PC-3 (cell line): ENCODE data around the gene CRELD2. TPM values are rescaled to one million over a fixed set of nuclear protein-coding genes. Genes with fewer than 3 reads are reported as not detected.

ENCODE experiments used
- ATAC-seq: fragments of 200-7000 bp; cut with Tn5 transposase; 2 replicates; pipeline ENCODE4 v1.9.1; 2020; ENCODE audit warnings: mild to moderate bottlenecking, moderate library complexity
- BruUV-seq: library from RNA; stranded (reverse); fragments of 400-500 nt; replicated peaks from 2 replicates; lab custom pipeline; 2021; lab: Mats Ljungman, UMichigan
- CTCF ChIA-PET: fragments of 300-600 bp; sonication (Branson Sonifier 250); formaldehyde crosslinking; loops from one replicate; lab custom pipeline; 2022; ENCODE audit warnings: antibody characterized with exemption; lab: Charles Lee
- POLR2A ChIA-PET: fragments of 300-600 bp; sonication (Branson Sonifier 250); formaldehyde crosslinking; loops from one replicate; lab custom pipeline; 2022; ENCODE audit warnings: antibody characterized with exemption; ENCODE audit not compliant: unreplicated experiment; lab: Charles Lee
- DNase-seq: peaks from one replicate; pipeline ENCODE4 v3.0.0-alpha.2; 2015
- H2AFZ ChIP-seq: fragments of 300-600 bp; sonication (generic); 2 replicates; pipeline ENCODE4 v1.6.0; 2016; ENCODE audit warnings: antibody characterized with exemption, low read length
- H3F3A ChIP-seq: fragments of 300-600 bp; sonication (generic); one replicate; pipeline ENCODE4 v1.6.0; 2017; ENCODE audit warnings: antibody characterized with exemption, low read length, control low read depth, mild to moderate bottlenecking; ENCODE audit not compliant: unreplicated experiment
- H3K27ac ChIP-seq: fragments of 300-600 bp; sonication (generic); 2 replicates; pipeline ENCODE4 v1.5.1; 2016; ENCODE audit warnings: mild to moderate bottlenecking, low read length
- H3K27me3 ChIP-seq: fragments of 300-600 bp; sonication (generic); 2 replicates; pipeline ENCODE4 v1.6.1; 2016; ENCODE audit warnings: low read length, mixed read lengths
- H3K36me3 ChIP-seq: fragments of 300-600 bp; sonication (generic); 2 replicates; pipeline ENCODE4 v1.6.1; 2016; ENCODE audit warnings: low read depth, mixed run types, low read length, mixed read lengths
- H3K4me1 ChIP-seq: fragments of 300-600 bp; sonication (generic); 2 replicates; pipeline ENCODE4 v1.5.1; 2016; ENCODE audit warnings: low read length; ENCODE audit not compliant: insufficient read depth
- H3K4me2 ChIP-seq: fragments of 300-600 bp; sonication (generic); 2 replicates; pipeline ENCODE4 v1.6.0; 2016; ENCODE audit warnings: low read length
- H3K4me3 ChIP-seq: fragments of 300-600 bp; sonication (generic); 2 replicates; pipeline ENCODE4 v1.5.1; 2016; ENCODE audit warnings: mild to moderate bottlenecking, low read length, mixed read lengths
- H3K79me2 ChIP-seq: fragments of 300-600 bp; sonication (generic); 2 replicates; pipeline ENCODE4 v1.6.1; 2017; ENCODE audit warnings: low read length, mixed read lengths
- H3K9ac ChIP-seq: fragments of 300-600 bp; sonication (generic); 2 replicates; pipeline ENCODE4 v1.6.0; 2016; ENCODE audit warnings: mild to moderate bottlenecking, low read length
- H3K9me2 ChIP-seq: fragments of 300-600 bp; sonication (generic); replicated peaks from 2 replicates; pipeline ENCODE4 v1.6.1; 2016; ENCODE audit warnings: mixed run types, low read length, mixed read lengths
- H3K9me3 ChIP-seq: fragments of 300-600 bp; sonication (generic); 2 replicates; pipeline ENCODE4 v1.6.1; 2016; ENCODE audit warnings: low read length, mixed read lengths
- H4K20me1 ChIP-seq: fragments of 300-600 bp; sonication (generic); 2 replicates; pipeline ENCODE4 v1.6.1; 2016; ENCODE audit warnings: low read length, mixed read lengths
- EZH2 ChIP-seq: fragments of 300-600 bp; sonication (generic); IDR thresholded peaks from one replicate; pipeline ENCODE4 v1.6.1; 2017; ENCODE audit warnings: antibody characterized with exemption, mild to moderate bottlenecking, low read length; ENCODE audit not compliant: unreplicated experiment
- EZH2phosphoT487 ChIP-seq: fragments of 300-600 bp; sonication (generic); IDR thresholded peaks from 2 replicates; pipeline ENCODE4 v1.6.1; 2018; ENCODE audit warnings: mild to moderate bottlenecking, antibody characterized with exemption, low read length, borderline replicate concordance
- intact Hi-C: fragments of 100-400 bp; cut with micrococcal nuclease; formaldehyde crosslinking; loops from 2 replicates; pipeline ENCODE4 v1.9.0; 2023
- total RNA-seq: library from RNA; depleted of rRNA; stranded (reverse); fragments of >200 nt; gene quantifications from 2 replicates; pipeline ENCODE4 v1.2.3, GENCODE V29; 2014
- TF ChIP-seq, protein P1 (sequence below): fragments of 300-600 bp; sonication (generic); conservative IDR thresholded peaks from 2 replicates; pipeline ENCODE4 v1.5.1; 2017; ENCODE audit warnings: antibody characterized with exemption, low read depth, mild to moderate bottlenecking, low read length

The CRELD2 gene
- total RNA-seq, 1 experiment from 2014 or later: 71.3 TPM

- Histone ChIP-seq H3K27me3 (no peaks in the 10 kb centered on the region), H3K36me3 (peaks cover 19% of the 10 kb centered on the region), H3K4me2 (peak overlapping the region; percentile 90), H3K27ac (peak overlapping the region; percentile 25), H3K9me3 (no peaks in the 10 kb centered on the region), H3K9me2 (no peaks in the 10 kb centered on the region), H3K4me3 (peak overlapping the region; percentile 89), H2AFZ (no peak overlapping the region), H3K9ac (peak overlapping the region; percentile 76), H4K20me1 (peaks cover 25% of the 10 kb centered on the region), H3K4me1 (peaks cover 26% of the 10 kb centered on the region), H3K79me2 (peaks cover 34% of the 10 kb centered on the region), H3F3A (no peaks in the 10 kb centered on the region)
- intact Hi-C loops: no loop called here
- ChIA-PET POLR2A (no interaction called here), CTCF (no interaction called here)
- TF ChIP-seq EZH2 (no peak), EZH2phosphoT487 (no peak)
- TF ChIP-seq, protein P1, sequence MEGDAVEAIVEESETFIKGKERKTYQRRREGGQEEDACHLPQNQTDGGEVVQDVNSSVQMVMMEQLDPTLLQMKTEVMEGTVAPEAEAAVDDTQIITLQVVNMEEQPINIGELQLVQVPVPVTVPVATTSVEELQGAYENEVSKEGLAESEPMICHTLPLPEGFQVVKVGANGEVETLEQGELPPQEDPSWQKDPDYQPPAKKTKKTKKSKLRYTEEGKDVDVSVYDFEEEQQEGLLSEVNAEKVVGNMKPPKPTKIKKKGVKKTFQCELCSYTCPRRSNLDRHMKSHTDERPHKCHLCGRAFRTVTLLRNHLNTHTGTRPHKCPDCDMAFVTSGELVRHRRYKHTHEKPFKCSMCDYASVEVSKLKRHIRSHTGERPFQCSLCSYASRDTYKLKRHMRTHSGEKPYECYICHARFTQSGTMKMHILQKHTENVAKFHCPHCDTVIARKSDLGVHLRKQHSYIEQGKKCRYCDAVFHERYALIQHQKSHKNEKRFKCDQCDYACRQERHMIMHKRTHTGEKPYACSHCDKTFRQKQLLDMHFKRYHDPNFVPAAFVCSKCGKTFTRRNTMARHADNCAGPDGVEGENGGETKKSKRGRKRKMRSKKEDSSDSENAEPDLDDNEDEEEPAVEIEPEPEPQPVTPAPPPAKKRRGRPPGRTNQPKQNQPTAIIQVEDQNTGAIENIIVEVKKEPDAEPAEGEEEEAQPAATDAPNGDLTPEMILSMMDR: no peak
- no TSS peak for BruUV-seq
- DNase-seq (peak; percentile 47), ATAC-seq (no peak)
These were observed 42.7 kb downstream of the CRELD2 start for GRCh38 chr22:49961005-49961600.

DNA sequence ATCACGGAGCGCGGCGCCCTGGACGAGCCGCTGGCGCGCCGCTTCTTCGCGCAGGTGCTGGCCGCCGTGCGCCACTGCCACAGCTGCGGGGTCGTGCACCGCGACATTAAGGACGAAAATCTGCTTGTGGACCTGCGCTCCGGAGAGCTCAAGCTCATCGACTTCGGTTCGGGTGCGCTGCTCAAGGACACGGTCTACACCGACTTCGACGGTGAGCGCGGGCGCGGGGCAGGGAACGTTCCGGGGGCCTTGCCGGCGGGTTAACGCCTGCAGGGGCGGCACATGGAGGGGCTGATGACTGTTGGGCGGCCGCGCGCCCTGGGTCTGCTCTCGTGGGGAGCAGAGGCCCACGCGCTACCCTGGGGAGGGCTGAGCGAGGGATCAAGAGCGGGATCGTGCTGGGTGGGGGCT, 43.2 kb downstream of the CRELD2 start:
- ChIA-PET POLR2A (interaction anchor here (0.6 kb wide), 1 partner anchor 193 kb away, joined by 4 read pairs; no protein-coding TSS in a partner anchor), CTCF (no interaction called here)
- TF ChIP-seq, protein P1: no peak
- TF ChIP-seq EZH2phosphoT487 (no peak), EZH2 (no peak)
- Histone ChIP-seq H3K9me3 (no peaks in the 10 kb centered on the region), H2AFZ (no peak overlapping the region), H3K4me2 (peak overlapping the region; percentile 90), H3K9ac (peak overlapping the region; percentile 76), H3K36me3 (peaks cover 19% of the 10 kb centered on the region), H3K27me3 (no peaks in the 10 kb centered on the region), H3K27ac (peak overlapping the region; percentile 25), H4K20me1 (peaks cover 25% of the 10 kb centered on the region), H3K79me2 (peaks cover 34% of the 10 kb centered on the region), H3K4me3 (peak overlapping the region; percentile 89), H3F3A (no peaks in the 10 kb centered on the region), H3K9me2 (no peaks in the 10 kb centered on the region), H3K4me1 (peaks cover 26% of the 10 kb centered on the region)
- BruUV-seq: no TSS peak
- DNase-seq (no peak), ATAC-seq (no peak)
- intact Hi-C loops: no loop called here

DNA sequence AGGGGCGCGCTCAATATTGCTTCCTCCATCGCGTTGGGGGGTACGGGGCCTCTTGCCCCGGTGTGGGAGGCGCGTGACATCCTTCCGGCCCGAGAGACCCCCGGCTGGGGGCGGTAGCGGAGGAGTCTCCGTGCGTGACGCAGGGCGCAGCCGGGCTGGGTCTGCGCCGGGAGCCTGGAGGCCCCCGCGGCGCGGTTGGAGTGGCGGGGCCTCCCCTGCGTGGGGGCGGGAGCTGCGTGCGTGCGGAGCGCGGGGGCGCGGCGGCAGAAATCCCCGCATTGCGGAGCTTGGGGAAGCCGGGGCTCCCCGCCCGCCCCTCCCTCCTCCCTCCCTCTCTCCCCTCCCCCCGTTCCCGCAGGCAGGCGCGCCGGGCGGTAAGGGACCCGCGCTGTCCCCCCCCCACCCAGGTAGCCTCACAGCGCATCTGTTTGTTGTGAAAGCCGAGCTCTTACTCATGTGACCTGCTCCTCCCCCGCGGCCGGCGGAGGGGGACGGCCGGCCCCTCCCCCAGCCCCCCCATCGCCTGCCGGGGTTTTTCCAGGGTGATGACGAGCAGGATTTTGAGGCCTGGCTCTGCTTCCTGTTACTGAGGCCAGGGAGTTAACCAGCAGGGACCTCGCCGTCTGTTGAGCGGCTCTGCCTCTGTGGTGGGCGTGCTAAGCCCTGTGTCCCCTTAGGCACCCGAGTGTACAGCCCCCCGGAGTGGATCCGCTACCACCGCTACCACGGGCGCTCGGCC, 43.7 kb downstream of the CRELD2 start:
- ATAC-seq: peak; percentile 16
- Histone ChIP-seq H4K20me1 (peaks cover 25% of the 10 kb centered on the region), H3K4me3 (peak overlapping the region; percentile 89), H3K27ac (peak overlapping the region; percentile 59), H3K79me2 (peaks cover 34% of the 10 kb centered on the region), H3K9me3 (no peaks in the 10 kb centered on the region), H3K36me3 (peaks cover 19% of the 10 kb centered on the region), H3K4me1 (peaks cover 26% of the 10 kb centered on the region), H2AFZ (no peak overlapping the region), H3K4me2 (peak overlapping the region; percentile 91), H3K9me2 (no peaks in the 10 kb centered on the region), H3K9ac (peak overlapping the region; percentile 78), H3F3A (no peaks in the 10 kb centered on the region), H3K27me3 (no peaks in the 10 kb centered on the region)
- intact Hi-C loops: no loop called here
- ChIA-PET POLR2A (interaction anchor here (0.6 to 0.7 kb wide), 2 partner anchors 13 to 192 kb away, joined by 4 read pairs; no protein-coding TSS in a partner anchor), CTCF (no interaction called here)
- DNase-seq: peak; percentile 83
- TF ChIP-seq, protein P1: no peak
- TF ChIP-seq EZH2phosphoT487: no peak
- TF ChIP-seq EZH2: no peak
- BruUV-seq: no TSS peak
